Measurements from ENCODE around the gene TLK1. TPM values are rescaled to one million over a fixed set of nuclear protein-coding genes. Genes with fewer than 3 reads are reported as not detected.

Gene TLK1
- total RNA-seq, 1 donor from 2014 or later: 11.8 TPM

DNA sequence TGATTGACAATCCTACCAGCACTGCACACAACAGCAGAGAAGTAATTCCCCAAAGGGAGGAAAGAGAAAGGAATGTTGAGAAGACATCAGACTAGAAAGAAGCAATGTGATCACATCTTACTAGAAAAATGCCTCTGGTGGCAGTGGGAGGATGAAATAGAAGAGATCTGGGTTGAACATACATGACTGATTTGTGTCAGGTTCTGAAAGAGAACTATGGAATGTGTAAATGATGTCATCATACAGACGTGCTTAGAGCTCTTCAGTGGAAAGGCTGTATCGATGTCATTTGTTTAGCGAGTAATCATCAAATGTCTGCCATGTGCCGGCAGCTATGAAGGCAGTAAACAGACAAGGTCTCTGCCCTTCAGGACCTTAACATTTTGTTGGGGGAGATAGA is 206.8 kb downstream of the TLK1 start:
- H3K4me3 ChIP-seq (ENCODE audit: low read depth, low read length): no peak overlapping the region
- TF ChIP-seq, protein P1, sequence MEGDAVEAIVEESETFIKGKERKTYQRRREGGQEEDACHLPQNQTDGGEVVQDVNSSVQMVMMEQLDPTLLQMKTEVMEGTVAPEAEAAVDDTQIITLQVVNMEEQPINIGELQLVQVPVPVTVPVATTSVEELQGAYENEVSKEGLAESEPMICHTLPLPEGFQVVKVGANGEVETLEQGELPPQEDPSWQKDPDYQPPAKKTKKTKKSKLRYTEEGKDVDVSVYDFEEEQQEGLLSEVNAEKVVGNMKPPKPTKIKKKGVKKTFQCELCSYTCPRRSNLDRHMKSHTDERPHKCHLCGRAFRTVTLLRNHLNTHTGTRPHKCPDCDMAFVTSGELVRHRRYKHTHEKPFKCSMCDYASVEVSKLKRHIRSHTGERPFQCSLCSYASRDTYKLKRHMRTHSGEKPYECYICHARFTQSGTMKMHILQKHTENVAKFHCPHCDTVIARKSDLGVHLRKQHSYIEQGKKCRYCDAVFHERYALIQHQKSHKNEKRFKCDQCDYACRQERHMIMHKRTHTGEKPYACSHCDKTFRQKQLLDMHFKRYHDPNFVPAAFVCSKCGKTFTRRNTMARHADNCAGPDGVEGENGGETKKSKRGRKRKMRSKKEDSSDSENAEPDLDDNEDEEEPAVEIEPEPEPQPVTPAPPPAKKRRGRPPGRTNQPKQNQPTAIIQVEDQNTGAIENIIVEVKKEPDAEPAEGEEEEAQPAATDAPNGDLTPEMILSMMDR (IDR thresholded peaks at IDR 0.05; ENCODE audit: insufficient read depth, low read length, severe bottlenecking): no peak
- H3K36me3 ChIP-seq (ENCODE audit: control insufficient read depth, insufficient read depth, low read length): peaks cover 31% of the 10 kb centered on the region
- no peaks in the 10 kb centered on the region for H3K27me3 ChIP-seq (ENCODE audit: control insufficient read depth, insufficient read depth, low read length)
- FAIRE-seq: no peak
- DNase-seq (ENCODE audit: low read depth): no peak

DNA sequence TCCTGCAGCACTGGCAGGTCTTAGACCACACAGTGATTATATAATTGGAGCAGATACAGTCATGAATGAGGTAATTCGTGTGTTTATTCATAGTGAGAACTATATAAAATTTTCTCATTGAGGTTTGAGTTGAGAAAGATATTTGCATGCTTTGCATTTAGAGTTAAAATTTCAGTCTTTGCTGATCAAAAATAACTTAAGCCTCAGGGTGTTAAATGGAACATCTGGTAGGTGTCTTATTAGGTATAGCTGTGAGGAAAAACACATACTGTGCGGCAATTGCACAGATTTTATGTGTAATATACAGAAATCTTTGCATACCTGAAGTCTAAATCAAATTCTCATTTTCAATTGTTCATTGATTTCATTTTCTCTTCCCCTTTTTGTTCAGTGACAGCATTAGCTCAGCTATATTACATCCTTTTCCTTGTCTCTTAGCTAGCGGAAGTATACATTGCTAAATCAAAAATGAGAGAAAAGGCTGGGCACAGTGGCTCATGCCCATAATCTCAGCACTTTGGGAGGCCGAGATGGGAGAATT is 210.4 kb downstream of the TLK1 start:
- Histone ChIP-seq H3K4me3 (ENCODE audit: low read depth, low read length) (no peak overlapping the region), H3K36me3 (ENCODE audit: control insufficient read depth, insufficient read depth, low read length) (peaks cover 22% of the 10 kb centered on the region), H3K27me3 (ENCODE audit: control insufficient read depth, insufficient read depth, low read length) (no peaks in the 10 kb centered on the region)
- TF ChIP-seq, protein P1 (IDR thresholded peaks at IDR 0.05; ENCODE audit: insufficient read depth, low read length, severe bottlenecking): no peak
- FAIRE-seq (no peak), DNase-seq (ENCODE audit: low read depth) (no peak)

DNA sequence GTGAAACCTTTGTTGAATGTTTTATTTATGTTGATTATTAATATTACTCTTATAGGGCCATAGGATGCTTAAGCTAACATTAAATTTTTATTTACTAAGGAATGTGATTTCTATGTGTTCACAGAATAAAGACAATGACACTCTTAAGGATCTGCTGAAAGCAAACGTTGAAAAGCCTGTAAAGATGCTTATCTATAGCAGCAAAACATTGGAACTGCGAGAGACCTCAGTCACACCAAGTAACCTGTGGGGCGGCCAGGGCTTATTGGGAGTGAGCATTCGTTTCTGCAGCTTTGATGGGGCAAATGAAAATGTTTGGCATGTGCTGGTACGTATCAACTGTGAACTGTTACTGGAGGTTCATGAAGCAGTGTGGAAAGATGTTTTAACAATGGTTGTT is 211.3 kb downstream of the TLK1 start:
- H3K36me3 ChIP-seq (ENCODE audit: control insufficient read depth, insufficient read depth, low read length): peaks cover 18% of the 10 kb centered on the region
- TF ChIP-seq, protein P1 (IDR thresholded peaks at IDR 0.05; ENCODE audit: insufficient read depth, low read length, severe bottlenecking): no peak
- DNase-seq (ENCODE audit: low read depth) (no peak), FAIRE-seq (no peak)
- no peaks in the 10 kb centered on the region for H3K27me3 ChIP-seq (ENCODE audit: control insufficient read depth, insufficient read depth, low read length)
- no peak overlapping the region for H3K4me3 ChIP-seq (ENCODE audit: low read depth, low read length)

DNA sequence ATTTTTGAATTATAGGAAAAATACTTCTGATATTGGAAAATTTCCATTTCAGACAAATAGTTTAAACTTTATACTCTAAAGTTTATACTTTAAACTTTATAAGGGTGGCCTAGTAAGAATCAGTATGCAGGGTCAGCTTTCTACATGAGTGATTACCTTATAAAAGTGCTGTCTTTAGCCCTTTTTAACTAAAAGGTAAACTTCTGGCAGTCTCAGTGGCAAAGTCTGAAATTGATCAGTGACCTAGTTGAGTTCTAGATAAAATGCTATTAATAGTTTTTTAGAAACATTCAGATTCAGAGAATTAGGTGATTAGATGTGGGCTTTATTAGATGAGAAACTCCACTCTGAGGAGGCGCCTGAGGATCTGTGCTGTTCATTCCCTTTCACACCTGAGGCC is 216.1 kb downstream of the TLK1 start:
- Histone ChIP-seq H3K27me3 (ENCODE audit: control insufficient read depth, insufficient read depth, low read length) (no peaks in the 10 kb centered on the region), H3K36me3 (ENCODE audit: control insufficient read depth, insufficient read depth, low read length) (peaks cover 3% of the 10 kb centered on the region), H3K4me3 (ENCODE audit: low read depth, low read length) (no peak overlapping the region)
- DNase-seq (ENCODE audit: low read depth) (no peak), FAIRE-seq (no peak)
- TF ChIP-seq, protein P1 (IDR thresholded peaks at IDR 0.05; ENCODE audit: insufficient read depth, low read length, severe bottlenecking): no peak

DNA sequence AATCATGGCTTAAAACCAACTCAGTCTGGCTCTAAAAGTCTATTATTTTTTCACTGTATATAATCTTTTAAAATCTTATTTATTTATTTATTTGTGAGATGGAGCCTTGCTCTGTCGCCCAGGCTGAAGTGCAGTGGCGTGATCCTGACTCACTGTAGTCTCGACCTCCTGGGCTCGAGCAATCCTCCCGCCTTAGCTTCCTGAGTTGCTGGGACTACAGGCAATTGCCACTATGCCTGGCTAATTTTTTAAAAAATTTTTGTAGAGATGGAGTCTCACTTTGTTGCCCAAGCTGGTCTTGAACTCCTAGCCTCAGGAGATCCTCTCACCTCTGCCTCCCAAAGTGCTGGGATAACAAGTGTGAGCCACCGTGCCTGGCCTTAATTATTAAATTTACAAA is 217.1 kb downstream of the TLK1 start:
- no peak for FAIRE-seq
- TF ChIP-seq, protein P1 (IDR thresholded peaks at IDR 0.05; ENCODE audit: insufficient read depth, low read length, severe bottlenecking): no peak
- no peaks in the 10 kb centered on the region for H3K36me3 ChIP-seq (ENCODE audit: control insufficient read depth, insufficient read depth, low read length)
- no peaks in the 10 kb centered on the region for H3K27me3 ChIP-seq (ENCODE audit: control insufficient read depth, insufficient read depth, low read length)
- H3K4me3 ChIP-seq (ENCODE audit: low read depth, low read length): no peak overlapping the region
- no peak for DNase-seq (ENCODE audit: low read depth)

DNA sequence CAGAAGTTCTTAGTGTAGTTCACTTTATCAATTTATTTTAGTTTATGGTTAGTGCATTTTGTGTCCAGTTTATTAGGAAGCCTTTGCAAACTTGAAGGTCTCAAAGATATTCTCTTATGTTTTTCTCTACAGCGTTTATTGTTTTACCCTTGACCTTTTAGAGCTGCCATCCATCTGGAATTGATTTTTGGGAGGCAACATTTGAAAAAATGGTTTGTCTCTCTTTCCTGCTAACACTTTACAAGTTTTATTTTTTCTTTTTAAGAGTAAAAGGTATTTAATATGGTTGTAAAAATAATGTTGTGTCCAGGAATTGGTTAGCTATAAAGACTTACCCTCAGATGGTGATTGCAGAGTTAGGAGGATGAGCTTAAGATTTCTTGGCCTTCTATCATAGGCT is 217.7 kb downstream of the TLK1 start:
- TF ChIP-seq, protein P1 (IDR thresholded peaks at IDR 0.05; ENCODE audit: insufficient read depth, low read length, severe bottlenecking): no peak
- DNase-seq (ENCODE audit: low read depth) (no peak), FAIRE-seq (no peak)
- H3K36me3 ChIP-seq (ENCODE audit: control insufficient read depth, insufficient read depth, low read length): no peaks in the 10 kb centered on the region
- H3K27me3 ChIP-seq (ENCODE audit: control insufficient read depth, insufficient read depth, low read length): no peaks in the 10 kb centered on the region
- no peak overlapping the region for H3K4me3 ChIP-seq (ENCODE audit: low read depth, low read length)
